NOMO-1 treated with dmso at 0.1 percent for 144 hours (cell line): ENCODE measurements around the gene TMEM170A.
"Not testable (repeated sequence)": the region's sequence is repeated elsewhere in the genome, so short reads cannot be mapped to it uniquely, and the experiment has no call there.

ENCODE experiments used
- DNase-seq: peaks from one replicate; lab custom pipeline; 2025; ENCODE audit not compliant: unreplicated experiment; lab: John Stamatoyannopoulos, UW

The TMEM170A gene

DNA sequence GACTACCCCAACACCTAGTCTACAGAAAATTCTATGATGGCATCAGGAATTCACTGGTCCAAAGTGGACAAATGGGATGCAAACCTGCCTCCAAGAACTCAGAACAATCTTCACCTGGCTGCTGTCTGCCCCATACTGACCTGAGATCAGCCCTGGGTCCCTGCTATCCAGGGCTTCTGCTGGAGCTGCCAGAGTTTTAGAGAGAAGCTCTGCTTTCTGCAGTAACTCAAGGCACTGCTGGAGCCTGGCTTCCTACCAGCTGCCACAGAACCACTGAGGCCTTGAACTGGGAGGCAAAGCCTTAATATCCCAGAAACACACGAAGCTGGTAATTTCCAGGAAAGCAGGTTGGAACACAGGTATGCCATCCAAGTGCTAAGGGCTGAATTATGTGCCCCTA lies 7.5 kb downstream of the TMEM170A start:
- DNase-seq = no peak

GRCh38 chr16:75456486-75456885 lies 8.0 kb downstream of the TMEM170A start:
- not testable (repeated sequence) for DNase-seq

DNA sequence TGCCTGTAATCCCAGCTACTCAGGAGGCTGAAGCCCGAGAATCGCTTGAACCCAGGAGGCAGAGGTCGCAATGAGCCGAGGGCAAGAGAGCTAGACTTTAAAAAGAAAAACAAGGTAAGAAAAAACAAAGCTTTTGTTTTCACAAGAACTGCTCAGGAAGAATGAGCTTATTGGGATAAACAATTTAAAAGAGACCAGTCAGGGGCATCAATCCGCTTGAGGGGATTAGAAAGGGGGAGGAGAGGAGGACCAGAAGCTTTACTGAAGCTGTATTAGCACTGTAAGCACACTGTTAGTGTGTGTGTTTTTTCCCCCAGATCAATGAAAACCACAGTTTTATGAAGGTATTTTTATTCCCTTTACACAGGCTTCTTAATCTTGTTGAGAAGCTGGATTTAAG lies 8.8 kb downstream of the TMEM170A start:
- no peak for DNase-seq

DNA sequence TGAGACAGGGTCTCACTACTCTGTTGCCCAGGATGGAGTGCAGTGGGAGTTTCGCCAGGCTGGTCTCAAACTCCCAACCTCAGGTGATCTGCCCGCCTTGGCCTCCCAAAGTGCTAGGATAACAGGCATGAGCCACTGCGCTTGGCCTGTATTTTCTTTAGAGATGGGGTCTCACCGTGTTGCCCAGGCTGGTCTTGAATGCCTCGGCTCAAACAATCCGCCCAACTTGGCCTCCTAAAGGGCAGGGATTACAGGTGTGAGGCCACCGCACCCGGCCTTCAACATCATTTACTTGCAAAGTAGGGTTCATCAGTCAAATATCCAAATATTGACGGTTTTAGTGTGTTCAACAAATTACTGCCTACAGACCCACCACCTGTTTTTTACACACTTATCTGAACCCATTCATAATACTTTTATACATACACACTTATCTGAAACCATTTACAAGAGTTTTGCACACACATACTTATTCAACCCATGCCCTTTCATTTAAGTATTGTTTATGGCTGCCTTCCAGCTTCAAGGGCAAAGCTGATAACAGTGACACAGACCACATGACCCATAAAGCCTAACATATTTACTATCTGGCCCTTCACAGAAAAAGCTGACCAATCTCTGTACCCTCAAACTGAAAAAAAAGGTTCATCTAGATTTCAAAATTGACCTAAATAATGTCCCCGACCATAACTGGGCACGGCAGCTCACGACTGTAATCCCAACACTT lies 11.9 kb downstream of the TMEM170A start:
- DNase-seq = no peak

DNA sequence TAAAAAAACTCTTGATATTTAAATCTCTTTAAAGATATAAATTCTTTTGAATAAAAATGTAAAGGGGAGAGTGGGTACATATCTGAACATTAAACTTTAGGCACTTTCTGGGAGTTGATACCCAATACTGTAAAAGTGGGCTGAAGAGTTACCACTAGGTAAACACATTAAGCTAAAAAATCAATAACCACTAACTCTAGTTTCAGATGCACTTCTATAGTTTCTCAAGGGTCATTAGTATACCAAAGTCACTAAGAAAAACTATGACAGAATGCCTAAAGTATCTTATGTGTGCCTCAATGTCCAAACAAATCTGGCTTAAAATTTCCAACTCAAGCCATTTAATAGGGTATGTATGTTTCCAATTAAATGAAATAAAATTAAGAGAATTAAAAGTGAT lies 18.1 kb downstream of the TMEM170A start:
- DNase-seq = no peak

DNA sequence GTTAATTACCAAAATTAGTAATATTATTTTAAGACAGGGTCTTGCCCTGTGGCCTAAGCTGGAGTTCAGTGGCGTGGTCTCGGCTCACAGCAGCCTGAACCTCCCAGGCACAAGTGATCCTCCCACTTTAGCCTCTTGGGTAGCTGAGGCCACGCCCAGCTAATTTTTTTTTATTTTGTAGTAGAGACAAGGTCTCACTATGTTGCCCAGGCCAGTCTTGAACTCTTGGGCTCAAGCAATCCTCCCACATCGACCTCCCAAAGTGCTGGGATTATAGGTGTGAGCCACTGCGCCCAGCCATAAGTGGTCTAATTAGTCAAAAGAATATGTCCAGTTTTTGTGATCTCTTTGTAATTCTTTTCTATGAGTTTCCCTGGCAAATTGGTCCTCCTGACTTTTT lies 19.2 kb downstream of the TMEM170A start:
- DNase-seq = no peak

DNA sequence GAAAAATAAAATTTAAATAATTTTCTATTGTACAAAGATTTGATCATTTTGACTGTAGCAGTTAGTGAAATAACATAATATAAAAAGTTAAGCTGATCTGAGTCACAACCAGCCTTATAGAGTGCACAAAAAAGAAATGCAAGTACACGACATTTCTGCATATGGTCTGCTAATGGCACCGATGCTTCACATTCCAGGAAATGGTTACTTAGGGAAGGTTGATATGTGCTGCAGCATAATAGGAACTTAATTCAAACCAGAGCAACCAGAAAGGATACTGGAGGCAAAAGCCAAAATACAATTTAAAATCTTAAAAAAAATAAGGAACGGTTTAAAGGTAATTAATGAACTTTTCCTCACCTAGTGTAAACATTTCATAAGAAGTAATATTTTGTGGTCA lies 21.2 kb downstream of the TMEM170A start:
- DNase-seq = no peak

- peak; percentile 84 for DNase-seq
Measured at GRCh38 chr16:75433732-75434413, 30.6 kb downstream of the TMEM170A start.

DNA sequence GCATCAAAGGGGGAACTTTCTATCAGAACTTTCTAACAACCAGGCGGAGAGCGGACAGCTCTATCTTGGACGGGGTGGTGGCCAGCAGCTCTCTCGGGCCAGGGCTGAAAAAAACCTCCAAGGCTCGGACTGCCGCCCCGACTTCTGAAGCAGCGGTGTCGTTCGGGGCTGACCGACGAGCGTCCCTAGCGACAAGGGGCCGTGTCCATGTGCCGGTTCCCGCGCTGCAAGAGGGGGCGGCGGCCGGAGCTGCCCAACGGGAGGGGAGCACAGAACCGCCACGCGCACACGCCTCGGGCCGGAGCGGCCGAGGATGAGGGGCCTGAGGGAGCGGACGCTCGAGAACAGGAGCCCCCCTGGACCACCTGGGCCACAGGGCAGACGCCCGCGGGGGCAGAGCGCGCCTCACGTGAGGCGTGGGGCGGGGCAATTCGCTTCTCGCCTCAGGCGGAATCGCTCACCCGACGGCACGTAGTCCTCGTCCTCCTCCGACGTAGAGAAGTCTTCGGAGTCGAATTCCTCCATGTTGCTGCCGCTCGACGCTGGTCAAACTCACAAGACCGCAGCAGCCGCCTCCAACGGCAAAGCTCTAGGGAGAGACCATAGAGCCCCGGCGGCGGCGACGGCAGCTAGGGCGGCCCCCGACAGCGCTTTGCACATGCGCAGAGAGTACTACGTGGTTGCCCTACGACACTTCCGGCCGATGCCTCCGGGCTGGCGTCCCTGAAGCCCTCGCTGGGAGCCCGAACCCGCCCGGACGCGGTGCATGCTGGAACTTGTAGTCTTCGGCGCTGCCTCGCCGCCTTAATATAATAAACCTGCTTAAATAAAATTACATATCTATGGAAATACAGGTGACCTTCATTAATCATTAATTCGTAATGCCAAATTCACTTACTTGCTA lies 31.4 kb downstream of the TMEM170A start, which contains the start of gene CFDP1:
Gene CFDP1, minus strand, starts transcription at position 676 of the 904 bp plus-strand sequence. Its CDS starts 151 bp downstream, at position 525.
- peak; percentile 95 for DNase-seq

GRCh38 chr16:75429621-75430403 lies 34.7 kb downstream of the TMEM170A start:
- no peak for DNase-seq

GRCh38 chr16:75426524-75426923 lies 38.0 kb downstream of the TMEM170A start:
- DNase-seq = not testable (repeated sequence)

GRCh38 chr16:75424105-75424762 lies 40.3 kb downstream of the TMEM170A start:
- not testable (repeated sequence) for DNase-seq

DNA sequence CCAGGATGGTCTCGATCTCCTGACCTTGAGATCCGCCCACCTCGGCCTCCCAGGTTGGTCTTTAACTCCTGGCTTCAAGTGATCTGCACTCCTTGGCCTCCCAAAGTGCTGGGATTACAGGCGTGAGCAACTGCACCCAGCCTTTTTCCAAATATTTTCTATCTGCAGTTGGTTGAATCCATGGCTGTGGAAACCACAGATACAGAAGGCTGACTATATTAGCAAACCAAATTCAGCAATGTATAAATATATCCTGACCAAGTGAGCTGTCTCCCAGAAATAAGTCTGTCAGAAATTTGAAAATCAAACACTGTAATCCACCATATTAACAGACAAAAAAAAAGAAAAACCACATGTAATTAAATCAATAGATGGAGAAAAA lies 40.8 kb downstream of the TMEM170A start:
- DNase-seq = no peak

DNA sequence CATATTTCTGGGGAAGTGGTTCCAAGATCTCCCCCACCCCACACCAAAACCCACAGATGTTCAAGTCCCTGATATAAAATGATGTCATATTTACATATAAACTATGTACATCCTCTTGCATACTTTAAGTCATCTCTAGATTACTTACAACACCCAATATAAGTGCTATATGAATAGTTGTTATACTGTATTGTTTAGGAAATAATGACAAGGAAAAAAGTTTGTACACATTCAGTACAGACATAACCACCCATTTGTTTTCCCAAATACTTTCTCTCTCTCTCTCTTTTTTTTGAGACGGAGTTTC lies 42.7 kb downstream of the TMEM170A start:
- DNase-seq = no peak

GRCh38 chr16:75420987-75421819 lies 43.3 kb downstream of the TMEM170A start:
- no peak for DNase-seq

GRCh38 chr16:75416904-75417565 lies 47.5 kb downstream of the TMEM170A start:
- DNase-seq = no peak

DNA sequence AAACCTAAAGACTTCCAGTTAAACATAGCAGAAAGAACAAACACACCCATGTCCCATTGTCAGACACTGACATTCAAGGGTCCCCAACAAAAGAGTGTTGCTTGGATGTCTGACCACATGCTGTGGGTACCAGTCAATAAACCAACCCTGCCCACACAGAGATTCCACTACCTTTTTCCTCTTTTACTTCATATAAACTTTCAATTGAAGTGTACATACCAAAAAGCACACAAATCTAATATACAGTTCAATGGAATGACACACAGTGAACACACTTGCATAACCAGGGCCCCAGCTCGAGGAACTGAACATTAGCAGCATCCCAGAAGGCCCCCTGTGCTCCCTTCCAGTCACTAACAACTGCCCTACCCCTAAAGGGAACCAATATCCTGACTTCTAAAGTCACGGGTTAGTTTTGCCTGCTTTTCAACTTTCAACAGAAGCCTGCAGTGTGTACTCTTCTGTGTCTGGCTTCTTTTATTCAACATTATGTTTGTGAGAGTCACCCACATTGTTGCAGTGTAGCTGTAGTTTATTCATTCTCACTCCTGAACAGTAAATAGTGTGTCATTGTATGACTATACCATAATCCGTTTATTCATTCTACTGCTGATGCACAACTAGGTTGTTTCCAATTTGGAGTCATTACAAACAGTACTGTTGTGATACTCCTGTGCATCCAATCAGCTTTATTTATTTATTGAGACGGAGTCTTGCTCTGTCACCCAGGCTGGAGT lies 49.2 kb downstream of the TMEM170A start:
- no peak for DNase-seq

GRCh38 chr16:75413951-75414350 lies 50.5 kb downstream of the TMEM170A start:
- no peak for DNase-seq
